Measurements from ENCODE around the gene SLC37A2. TPM values are rescaled to one million over a fixed set of nuclear protein-coding genes. Genes with fewer than 3 reads are reported as not detected.

The SLC37A2 gene
- total RNA-seq, 1 donor = 3.5 TPM

GRCh38 chr11:125075242-125075625 lies 12.1 kb downstream of the SLC37A2 start:
- Histone ChIP-seq H3K27me3 (ENCODE audit: insufficient read depth, low read length) (no peaks in the 10 kb centered on the region), H3K4me1 (ENCODE audit: insufficient read depth, low read length) (peaks cover 59% of the 10 kb centered on the region), H3K4me3 (ENCODE audit: low read length) (no peak overlapping the region), H3K9me3 (ENCODE audit: low read depth, low read length) (no peaks in the 10 kb centered on the region)

- no peak overlapping the region for H3K4me3 ChIP-seq (ENCODE audit: low read length)
- peaks cover 53% of the 10 kb centered on the region for H3K4me1 ChIP-seq (ENCODE audit: insufficient read depth, low read length)
- H3K27me3 ChIP-seq (ENCODE audit: insufficient read depth, low read length) = no peaks in the 10 kb centered on the region
- no peaks in the 10 kb centered on the region for H3K9me3 ChIP-seq (ENCODE audit: low read depth, low read length)
These were observed 12.8 kb downstream of the SLC37A2 start for GRCh38 chr11:125075900-125076317.

- peaks cover 47% of the 10 kb centered on the region for H3K4me1 ChIP-seq (ENCODE audit: insufficient read depth, low read length)
- H3K9me3 ChIP-seq (ENCODE audit: low read depth, low read length) = no peaks in the 10 kb centered on the region
- H3K27me3 ChIP-seq (ENCODE audit: insufficient read depth, low read length) = no peaks in the 10 kb centered on the region
- H3K4me3 ChIP-seq (ENCODE audit: low read length) = no peak overlapping the region
These were observed 13.4 kb downstream of the SLC37A2 start for GRCh38 chr11:125076378-125076945.

- H3K9me3 ChIP-seq (ENCODE audit: low read depth, low read length) = no peaks in the 10 kb centered on the region
- H3K4me1 ChIP-seq (ENCODE audit: insufficient read depth, low read length) = peaks cover 32% of the 10 kb centered on the region
These were observed 14.9 kb downstream of the SLC37A2 start for GRCh38 chr11:125078016-125078415.

GRCh38 chr11:125078516-125079140 lies 15.5 kb downstream of the SLC37A2 start:
- no peaks in the 10 kb centered on the region for H3K9me3 ChIP-seq (ENCODE audit: low read depth, low read length)
- H3K27me3 ChIP-seq (ENCODE audit: insufficient read depth, low read length) = no peaks in the 10 kb centered on the region
- peaks cover 25% of the 10 kb centered on the region for H3K4me1 ChIP-seq (ENCODE audit: insufficient read depth, low read length)
- H3K4me3 ChIP-seq (ENCODE audit: low read length) = no peak overlapping the region

More at GRCh38 chr11:125078016-125078415, 14.9 kb downstream of the SLC37A2 start:
- H3K4me3 ChIP-seq (ENCODE audit: low read length) = no peak overlapping the region
- no peaks in the 10 kb centered on the region for H3K27me3 ChIP-seq (ENCODE audit: insufficient read depth, low read length)

GRCh38 chr11:125079151-125079877 lies 16.2 kb downstream of the SLC37A2 start:
- peaks cover 20% of the 10 kb centered on the region for H3K4me1 ChIP-seq (ENCODE audit: insufficient read depth, low read length)
- no peaks in the 10 kb centered on the region for H3K9me3 ChIP-seq (ENCODE audit: low read depth, low read length)

GRCh38 chr11:125079878-125080530 lies 16.9 kb downstream of the SLC37A2 start:
- Histone ChIP-seq H3K4me1 (ENCODE audit: insufficient read depth, low read length) (peaks cover 15% of the 10 kb centered on the region), H3K4me3 (ENCODE audit: low read length) (no peak overlapping the region), H3K27me3 (ENCODE audit: insufficient read depth, low read length) (no peaks in the 10 kb centered on the region), H3K9me3 (ENCODE audit: low read depth, low read length) (no peaks in the 10 kb centered on the region)

More at GRCh38 chr11:125079151-125079877, 16.2 kb downstream of the SLC37A2 start:
- no peak overlapping the region for H3K4me3 ChIP-seq (ENCODE audit: low read length)
- no peaks in the 10 kb centered on the region for H3K27me3 ChIP-seq (ENCODE audit: insufficient read depth, low read length)

GRCh38 chr11:125080531-125080911 lies 17.4 kb downstream of the SLC37A2 start:
- peaks cover 10% of the 10 kb centered on the region for H3K4me1 ChIP-seq (ENCODE audit: insufficient read depth, low read length)
- no peak overlapping the region for H3K4me3 ChIP-seq (ENCODE audit: low read length)
- H3K27me3 ChIP-seq (ENCODE audit: insufficient read depth, low read length) = no peaks in the 10 kb centered on the region
- H3K9me3 ChIP-seq (ENCODE audit: low read depth, low read length) = no peaks in the 10 kb centered on the region

GRCh38 chr11:125081098-125081798 lies 18.1 kb downstream of the SLC37A2 start:
- Histone ChIP-seq H3K4me1 (ENCODE audit: insufficient read depth, low read length) (peaks cover 3% of the 10 kb centered on the region), H3K9me3 (ENCODE audit: low read depth, low read length) (no peaks in the 10 kb centered on the region), H3K27me3 (ENCODE audit: insufficient read depth, low read length) (no peaks in the 10 kb centered on the region), H3K4me3 (ENCODE audit: low read length) (no peak overlapping the region)

- Histone ChIP-seq H3K9me3 (ENCODE audit: low read depth, low read length) (no peaks in the 10 kb centered on the region), H3K4me1 (ENCODE audit: insufficient read depth, low read length) (peaks cover 3% of the 10 kb centered on the region), H3K4me3 (ENCODE audit: low read length) (no peak overlapping the region), H3K27me3 (ENCODE audit: insufficient read depth, low read length) (no peaks in the 10 kb centered on the region)
These were observed 18.9 kb downstream of the SLC37A2 start for GRCh38 chr11:125082040-125082439.

- no peak overlapping the region for H3K4me3 ChIP-seq (ENCODE audit: low read length)
- peaks cover 3% of the 10 kb centered on the region for H3K4me1 ChIP-seq (ENCODE audit: insufficient read depth, low read length)
- H3K27me3 ChIP-seq (ENCODE audit: insufficient read depth, low read length) = no peaks in the 10 kb centered on the region
- H3K9me3 ChIP-seq (ENCODE audit: low read depth, low read length) = no peaks in the 10 kb centered on the region
These were observed 19.7 kb downstream of the SLC37A2 start for GRCh38 chr11:125082611-125083311.

- Histone ChIP-seq H3K4me3 (ENCODE audit: low read length) (no peak overlapping the region), H3K4me1 (ENCODE audit: insufficient read depth, low read length) (peaks cover 3% of the 10 kb centered on the region), H3K9me3 (ENCODE audit: low read depth, low read length) (no peaks in the 10 kb centered on the region), H3K27me3 (ENCODE audit: insufficient read depth, low read length) (no peaks in the 10 kb centered on the region)
These were observed 20.4 kb downstream of the SLC37A2 start for GRCh38 chr11:125083312-125084056.

GRCh38 chr11:125084057-125084416 lies 20.9 kb downstream of the SLC37A2 start:
- Histone ChIP-seq H3K4me1 (ENCODE audit: insufficient read depth, low read length) (peaks cover 3% of the 10 kb centered on the region), H3K27me3 (ENCODE audit: insufficient read depth, low read length) (no peaks in the 10 kb centered on the region), H3K9me3 (ENCODE audit: low read depth, low read length) (no peaks in the 10 kb centered on the region), H3K4me3 (ENCODE audit: low read length) (no peak overlapping the region)

GRCh38 chr11:125084761-125085231 lies 21.7 kb downstream of the SLC37A2 start:
- H3K9me3 ChIP-seq (ENCODE audit: low read depth, low read length) = no peaks in the 10 kb centered on the region
- no peak overlapping the region for H3K4me3 ChIP-seq (ENCODE audit: low read length)
- peaks cover under 1% of the 10 kb centered on the region for H3K4me1 ChIP-seq (ENCODE audit: insufficient read depth, low read length)
- no peaks in the 10 kb centered on the region for H3K27me3 ChIP-seq (ENCODE audit: insufficient read depth, low read length)
